Endothelial cell of hepatic sinusoid (primary cell): ENCODE data around the gene R3HCC1L.
"Not testable (repeated sequence)": the region's sequence is repeated elsewhere in the genome, so short reads cannot be mapped to it uniquely, and the experiment has no call there.

Experiments
- in situ Hi-C: cut with HindIII; loops from 2 replicates; pipeline ENCODE4 v1.10.0; 2017; ENCODE audit warnings: low sequenced_read_pairs

The R3HCC1L gene

GRCh38 chr10:98170249-98171117 lies 36.0 kb downstream of the R3HCC1L start:
- in situ Hi-C loops: no loop called here

- in situ Hi-C loops: no loop called here
These were observed 37.6 kb downstream of the R3HCC1L start for GRCh38 chr10:98172073-98172472.

GRCh38 chr10:98172495-98172894 lies 38.0 kb downstream of the R3HCC1L start:
- in situ Hi-C loops: no loop called here

GRCh38 chr10:98173260-98173659 lies 38.8 kb downstream of the R3HCC1L start:
- in situ Hi-C loops: no loop called here

GRCh38 chr10:98182351-98182915 lies 48.0 kb downstream of the R3HCC1L start:
- in situ Hi-C loops: loop anchor here (10.0 kb wide), 1 partner anchor 122 kb away; no protein-coding TSS in a partner anchor

- in situ Hi-C loops: loop anchor here (5.0 to 10.0 kb wide), 2 partner anchors 56 to 118 kb away; no protein-coding TSS in a partner anchor
These were observed 52.2 kb downstream of the R3HCC1L start for GRCh38 chr10:98186681-98187080.

- in situ Hi-C loops: not testable (repeated sequence)
These were observed 56.3 kb downstream of the R3HCC1L start for GRCh38 chr10:98190773-98191172.

GRCh38 chr10:98193037-98193436 lies 58.6 kb downstream of the R3HCC1L start:
- in situ Hi-C loops: no loop called here

- in situ Hi-C loops: no loop called here
These were observed 60.2 kb downstream of the R3HCC1L start for GRCh38 chr10:98194633-98195032.

- in situ Hi-C loops: no loop called here
These were observed 60.7 kb downstream of the R3HCC1L start for GRCh38 chr10:98195120-98195519.

- in situ Hi-C loops: no loop called here
These were observed 62.5 kb downstream of the R3HCC1L start for GRCh38 chr10:98196985-98197384.

GRCh38 chr10:98201760-98202159 lies 67.3 kb downstream of the R3HCC1L start:
- in situ Hi-C loops: no loop called here

GRCh38 chr10:98202378-98202777 lies 67.9 kb downstream of the R3HCC1L start:
- in situ Hi-C loops: no loop called here

GRCh38 chr10:98205351-98205750 lies 70.9 kb downstream of the R3HCC1L start:
- in situ Hi-C loops: no loop called here

- in situ Hi-C loops: no loop called here
These were observed 74.5 kb downstream of the R3HCC1L start for GRCh38 chr10:98208925-98209324.

GRCh38 chr10:98209441-98209840 lies 75.0 kb downstream of the R3HCC1L start:
- in situ Hi-C loops: no loop called here

- in situ Hi-C loops: no loop called here
These were observed 77.7 kb downstream of the R3HCC1L start for GRCh38 chr10:98212196-98212595.

GRCh38 chr10:98213740-98214139 lies 79.3 kb downstream of the R3HCC1L start:
- in situ Hi-C loops: no loop called here

- in situ Hi-C loops: no loop called here
These were observed 80.9 kb downstream of the R3HCC1L start for GRCh38 chr10:98215373-98215772.

GRCh38 chr10:98217801-98218200 lies 83.3 kb downstream of the R3HCC1L start:
- in situ Hi-C loops: no loop called here

- in situ Hi-C loops: no loop called here
These were observed 89.4 kb downstream of the R3HCC1L start for GRCh38 chr10:98223874-98224273.

- in situ Hi-C loops: no loop called here
These were observed 90.1 kb downstream of the R3HCC1L start for GRCh38 chr10:98224509-98224908.
